ENCODE results near the gene RGS18. TPM values are rescaled to one million over a fixed set of nuclear protein-coding genes. Genes with fewer than 3 reads are reported as not detected.

Gene RGS18
- total and polyA plus RNA-seq, 2 donors (not counting 1 experiment from before 2014, with no cell fraction given) = 0.09 TPM; not detected in 1

DNA sequence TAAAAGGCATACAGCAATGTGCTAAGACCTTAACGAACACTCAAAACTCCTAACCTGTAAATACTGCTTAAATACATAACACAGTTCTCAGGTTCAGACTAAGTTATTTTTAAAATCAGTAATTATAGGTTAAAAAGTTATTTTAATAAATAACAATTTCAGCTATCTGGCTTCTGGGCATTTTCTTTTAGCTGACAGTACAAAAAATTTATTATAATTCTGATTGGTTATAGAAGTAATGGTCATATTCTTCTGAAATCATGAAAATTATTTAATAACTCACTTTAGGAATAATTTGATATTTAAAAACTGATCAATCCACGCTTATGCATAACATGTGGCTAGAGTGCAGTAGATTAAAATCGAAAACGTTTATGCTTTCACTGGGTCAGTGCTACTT lies 10.7 kb downstream of the RGS18 start:
- Histone ChIP-seq H3K27me3 (replicated peaks in 1 of 4; ENCODE audit: control extremely low read depth in 1 of 4, control insufficient read depth in 3 of 4, insufficient read depth in 4 of 4, low read length in 3 of 4) (no peaks in the 10 kb centered on the region), H4K20me1 (ENCODE audit: control insufficient read depth, insufficient read depth, low read length, poor library complexity, severe bottlenecking) (no peaks in the 10 kb centered on the region), H3K9me3 (ENCODE audit: control extremely low read depth in 1 of 3, control insufficient read depth in 2 of 3, insufficient read depth in 1 of 3, low read length in 2 of 3) (peaks cover 0 to 4% (median 0%) of the 10 kb centered on the region in 3 donors), H3K4me3 (ENCODE audit: control extremely low read depth in 1 of 5, extremely low read depth in 1 of 5, insufficient read depth in 1 of 5, low read depth in 2 of 5, low read length in 4 of 5) (no peak overlapping the region), H3K4me2 (replicated peaks; ENCODE audit: low read depth, low read length, poor library complexity, severe bottlenecking) (no peak overlapping the region), H2AFZ (ENCODE audit: insufficient read depth, low read depth, low read length, poor library complexity, severe bottlenecking) (no peak overlapping the region), H3K4me1 (ENCODE audit: control insufficient read depth in 2 of 2, insufficient read depth in 2 of 2, low read length in 2 of 2) (no peaks in the 10 kb centered on the region), H3K79me2 (ENCODE audit: control insufficient read depth, insufficient read depth, low read length) (no peaks in the 10 kb centered on the region), H3K9ac (ENCODE audit: low read length) (no peak overlapping the region), H3K36me3 (replicated peaks in 1 of 2; ENCODE audit: control extremely low read depth in 1 of 2, control insufficient read depth in 1 of 2, extremely low read depth in 1 of 2, insufficient read depth in 2 of 2, low read length in 1 of 2) (no peaks in the 10 kb centered on the region), H3K27ac (ENCODE audit: low read length in 2 of 2) (no peak overlapping the region)
- no peak overlapping the region for H3K27ac Mint-ChIP-seq
- H3K4me3 Mint-ChIP-seq = no peak overlapping the region
- no peaks in the 10 kb centered on the region for H3K27me3 Mint-ChIP-seq
- TF ChIP-seq EZH2 (IDR thresholded peaks at IDR 0.05; ENCODE audit: borderline replicate concordance, insufficient read depth, low read depth, low read length, poor library complexity, severe bottlenecking) = no peak
- TF ChIP-seq, protein P1, sequence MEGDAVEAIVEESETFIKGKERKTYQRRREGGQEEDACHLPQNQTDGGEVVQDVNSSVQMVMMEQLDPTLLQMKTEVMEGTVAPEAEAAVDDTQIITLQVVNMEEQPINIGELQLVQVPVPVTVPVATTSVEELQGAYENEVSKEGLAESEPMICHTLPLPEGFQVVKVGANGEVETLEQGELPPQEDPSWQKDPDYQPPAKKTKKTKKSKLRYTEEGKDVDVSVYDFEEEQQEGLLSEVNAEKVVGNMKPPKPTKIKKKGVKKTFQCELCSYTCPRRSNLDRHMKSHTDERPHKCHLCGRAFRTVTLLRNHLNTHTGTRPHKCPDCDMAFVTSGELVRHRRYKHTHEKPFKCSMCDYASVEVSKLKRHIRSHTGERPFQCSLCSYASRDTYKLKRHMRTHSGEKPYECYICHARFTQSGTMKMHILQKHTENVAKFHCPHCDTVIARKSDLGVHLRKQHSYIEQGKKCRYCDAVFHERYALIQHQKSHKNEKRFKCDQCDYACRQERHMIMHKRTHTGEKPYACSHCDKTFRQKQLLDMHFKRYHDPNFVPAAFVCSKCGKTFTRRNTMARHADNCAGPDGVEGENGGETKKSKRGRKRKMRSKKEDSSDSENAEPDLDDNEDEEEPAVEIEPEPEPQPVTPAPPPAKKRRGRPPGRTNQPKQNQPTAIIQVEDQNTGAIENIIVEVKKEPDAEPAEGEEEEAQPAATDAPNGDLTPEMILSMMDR (IDR thresholded peaks at IDR 0.05) = no peak
- DNase-seq = no peak
- WGBS (ENCODE audit: insufficient coverage) = no CpG with 5 or more reads among the region's 4 CpGs
- intact Hi-C loops (cut with micrococcal nuclease) = no loop called here
- CTCF ChIA-PET = no interaction called here
- H3K9me3 Mint-ChIP-seq (ENCODE audit: insufficient read depth) = peaks cover 2% of the 10 kb centered on the region
- no peak for ATAC-seq (ENCODE audit: low read depth)
- POLR2A ChIA-PET = no interaction called here
- H3K4me1 Mint-ChIP-seq = no peaks in the 10 kb centered on the region

DNA sequence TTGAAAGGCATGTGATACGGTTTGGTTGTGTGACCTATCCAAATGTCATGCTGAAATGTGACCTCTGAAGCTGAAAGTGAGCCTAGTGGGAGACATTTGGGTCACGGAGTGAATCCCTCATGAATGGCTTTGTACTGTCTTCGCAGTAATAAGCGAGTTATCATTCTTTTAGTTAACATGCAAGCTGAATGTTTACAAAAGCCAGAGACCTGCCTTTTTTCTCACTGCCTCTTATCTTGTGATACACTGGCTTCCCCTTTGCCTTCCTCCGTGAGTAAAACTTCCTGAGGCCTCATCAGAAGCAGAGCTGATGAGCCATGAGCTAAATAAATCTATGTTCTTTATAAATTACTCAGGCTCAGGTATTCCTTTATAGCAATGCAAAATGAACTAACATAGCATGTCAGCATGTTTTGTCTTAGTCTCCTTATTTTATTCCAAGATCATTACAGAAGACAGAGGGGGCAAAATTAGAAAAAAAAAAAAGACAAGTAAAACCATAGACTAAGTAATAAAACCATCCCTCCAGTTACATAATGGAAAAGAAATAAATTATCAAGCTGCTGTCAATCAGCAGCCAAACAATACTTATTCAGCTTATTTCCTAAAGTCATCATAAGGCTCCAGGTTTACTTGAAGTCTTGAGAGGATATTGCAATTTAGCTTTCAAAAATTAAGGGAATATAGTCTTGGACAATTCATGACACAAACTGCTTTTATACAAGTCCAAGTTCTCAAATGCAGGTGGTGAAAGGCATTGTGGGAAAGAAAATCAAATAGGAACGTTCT lies 12.1 kb downstream of the RGS18 start:
- Histone ChIP-seq H3K4me2 (replicated peaks; ENCODE audit: low read depth, low read length, poor library complexity, severe bottlenecking) (no peak overlapping the region), H3K27ac (ENCODE audit: low read length in 2 of 2) (no peak overlapping the region), H3K27me3 (replicated peaks in 1 of 4; ENCODE audit: control extremely low read depth in 1 of 4, control insufficient read depth in 3 of 4, insufficient read depth in 4 of 4, low read length in 3 of 4) (no peaks in the 10 kb centered on the region), H3K36me3 (replicated peaks in 1 of 2; ENCODE audit: control extremely low read depth in 1 of 2, control insufficient read depth in 1 of 2, extremely low read depth in 1 of 2, insufficient read depth in 2 of 2, low read length in 1 of 2) (no peaks in the 10 kb centered on the region), H3K9me3 (ENCODE audit: control extremely low read depth in 1 of 3, control insufficient read depth in 2 of 3, insufficient read depth in 1 of 3, low read length in 2 of 3) (no peaks in the 10 kb centered on the region), H3K79me2 (ENCODE audit: control insufficient read depth, insufficient read depth, low read length) (no peaks in the 10 kb centered on the region), H3K9ac (ENCODE audit: low read length) (no peak overlapping the region), H2AFZ (ENCODE audit: insufficient read depth, low read depth, low read length, poor library complexity, severe bottlenecking) (no peak overlapping the region), H3K4me3 (ENCODE audit: control extremely low read depth in 1 of 5, extremely low read depth in 1 of 5, insufficient read depth in 1 of 5, low read depth in 2 of 5, low read length in 4 of 5) (no peak overlapping the region), H3K4me1 (ENCODE audit: control insufficient read depth in 2 of 2, insufficient read depth in 2 of 2, low read length in 2 of 2) (no peaks in the 10 kb centered on the region), H4K20me1 (ENCODE audit: control insufficient read depth, insufficient read depth, low read length, poor library complexity, severe bottlenecking) (no peaks in the 10 kb centered on the region)
- peaks cover under 1% of the 10 kb centered on the region for H3K9me3 Mint-ChIP-seq (ENCODE audit: insufficient read depth)
- DNase-seq (no peak), ATAC-seq (ENCODE audit: low read depth) (no peak)
- TF ChIP-seq, protein P1 (IDR thresholded peaks at IDR 0.05) = no peak
- TF ChIP-seq EZH2 (IDR thresholded peaks at IDR 0.05; ENCODE audit: borderline replicate concordance, insufficient read depth, low read depth, low read length, poor library complexity, severe bottlenecking) = no peak
- H3K4me3 Mint-ChIP-seq = no peak overlapping the region
- WGBS (ENCODE audit: insufficient coverage) = 39% methylated on average over 4 of the region's 6 CpGs
- intact Hi-C loops (cut with micrococcal nuclease) = no loop called here
- ChIA-PET CTCF (no interaction called here), POLR2A (no interaction called here)
- H3K27ac Mint-ChIP-seq = no peak overlapping the region
- no peaks in the 10 kb centered on the region for H3K27me3 Mint-ChIP-seq
- H3K4me1 Mint-ChIP-seq = no peaks in the 10 kb centered on the region

Measured in B cell (primary cell).